Measurements from ENCODE around the gene NKIRAS1. TPM values are rescaled to one million over a fixed set of nuclear protein-coding genes. Genes with fewer than 3 reads are reported as not detected.

The NKIRAS1 gene
- total RNA-seq, 4 donors from 2014 or later = 18.8 to 29.9 (median 25.5) TPM

- no peaks in the 10 kb centered on the region for H3K27me3 ChIP-seq
- 0% methylated on average over 9 of the region's 87 CpGs; no CpG with 5 or more reads in 1 of the 2 donors for WGBS, 2 donors (ENCODE audit: low coverage in 1 of 2)
- H3K4me3 ChIP-seq = peak overlapping the region; percentile 53 to 95
- no peaks in the 10 kb centered on the region for H3K9me3 ChIP-seq
- peaks cover 0 to 59% (median 17%) of the 10 kb centered on the region in 3 donors for H3K4me1 ChIP-seq
- ATAC-seq = peak; percentile 91
- H3K36me3 ChIP-seq = no peaks in the 10 kb centered on the region
- H3K27ac ChIP-seq = peak overlapping the region; percentile 67 to 100 (median 100)
- TF ChIP-seq CTCF (IDR thresholded peaks at IDR 0.05) = peak in 2 of 4 experiments; percentile 15 to 26
- TF ChIP-seq POLR2A (IDR thresholded peaks at IDR 0.05) = peak in 1 of 2 donors; percentile 45
- peak; percentile 71 for TF ChIP-seq POLR2AphosphoS5 (IDR thresholded peaks at IDR 0.05)
- no peak for TF ChIP-seq EP300 (IDR thresholded peaks at IDR 0.05)
These were observed 29.3 kb upstream of the NKIRAS1 start for GRCh38 chr3:23945913-23946687.

DNA sequence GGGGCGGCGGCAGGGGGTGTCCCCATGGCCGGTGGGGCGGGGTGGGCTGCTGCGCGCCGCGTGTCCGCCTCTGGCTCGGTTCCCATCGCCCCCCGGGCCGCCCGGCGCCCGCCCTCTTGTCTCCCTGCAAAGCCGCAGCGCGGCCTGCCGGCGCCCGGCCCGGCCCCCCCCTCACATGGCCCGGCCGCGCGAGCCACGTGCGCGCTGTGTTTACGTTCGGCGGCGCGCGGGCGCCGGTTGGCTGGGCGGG lies 28.8 kb upstream of the NKIRAS1 start:
- H3K9me3 ChIP-seq = no peaks in the 10 kb centered on the region

DNA sequence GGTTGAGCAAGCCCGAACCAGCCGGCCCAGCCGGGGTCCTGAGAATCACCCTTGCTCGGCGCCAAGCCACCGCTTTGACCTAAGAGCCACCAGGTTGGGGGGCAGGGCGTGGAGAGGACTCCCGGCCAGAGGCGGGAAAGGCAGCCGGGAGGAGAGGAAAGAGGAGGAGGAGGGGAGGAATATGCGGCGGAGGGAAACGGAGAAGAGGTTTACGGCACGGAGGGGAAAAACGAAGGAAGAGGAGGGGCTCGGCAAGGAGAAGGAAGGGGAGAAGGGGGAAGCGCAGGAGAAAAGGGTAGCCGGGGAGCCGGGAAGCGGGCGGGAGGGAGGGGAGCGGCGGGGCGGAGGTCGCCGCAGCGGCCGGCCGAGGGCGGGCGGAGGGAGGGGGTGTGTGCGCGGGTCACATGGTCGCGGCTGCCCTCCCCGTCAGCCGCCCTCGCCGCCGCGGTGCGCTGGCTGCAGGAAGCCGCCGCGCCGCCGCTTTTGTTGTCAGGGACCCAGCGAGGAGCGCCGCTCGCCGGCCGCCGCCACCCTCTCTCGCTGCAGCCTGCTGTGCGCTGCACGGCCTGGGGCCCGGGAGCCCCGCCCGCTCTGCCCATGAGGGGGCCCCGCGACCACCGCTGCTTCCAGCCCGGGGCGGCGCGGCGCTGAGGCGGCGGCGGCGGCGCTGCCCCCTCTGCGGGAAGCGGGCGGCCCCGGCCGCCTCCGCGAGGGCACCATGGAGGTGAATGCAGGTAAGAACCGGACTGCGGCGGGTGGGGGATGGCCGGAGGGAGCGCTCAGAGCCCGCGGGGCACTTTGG lies 28.3 kb upstream of the NKIRAS1 start, which contains the start of gene NR1D2:
Gene NR1D2 (plus strand): TSS at position 426 of the 802 bp plus-strand sequence. CDS start 293 bp downstream, at position 719.
- TF ChIP-seq POLR2AphosphoS5 (IDR thresholded peaks at IDR 0.05) (peak; percentile 84), CTCF (IDR thresholded peaks at IDR 0.05) (no peak), POLR2A (IDR thresholded peaks at IDR 0.05) (peak; percentile 91 to 94)
- H3K9me3 ChIP-seq = no peaks in the 10 kb centered on the region
- H3K36me3 ChIP-seq = no peaks in the 10 kb centered on the region
- H3K27me3 ChIP-seq = no peaks in the 10 kb centered on the region
- H3K4me1 ChIP-seq = peaks cover 0 to 48% (median 14%) of the 10 kb centered on the region in 3 donors
- peak within 1 kb of the TSS; percentile 65 to 95 for H3K4me3 ChIP-seq
- ATAC-seq = peak; percentile 73
- peak within 1 kb of the TSS; percentile 90 to 100 (median 100) for H3K27ac ChIP-seq
- WGBS, 2 donors (ENCODE audit: low coverage in 1 of 2) = 0% methylated on average over 9 to 18 of the region's 88 CpGs

More for the DNA sequence above, 28.8 kb upstream of the NKIRAS1 start:
- Histone ChIP-seq H3K27ac (peak overlapping the region; percentile 90 to 100 (median 100)), H3K4me3 (peak overlapping the region; percentile 65 to 95), H3K36me3 (no peaks in the 10 kb centered on the region), H3K4me1 (peaks cover 0 to 54% (median 14%) of the 10 kb centered on the region in 3 donors), H3K27me3 (no peaks in the 10 kb centered on the region)
- no peak for TF ChIP-seq POLR2A (IDR thresholded peaks at IDR 0.05)
- no peak for TF ChIP-seq POLR2AphosphoS5 (IDR thresholded peaks at IDR 0.05)
- no peak for TF ChIP-seq CTCF (IDR thresholded peaks at IDR 0.05)
- no CpG with 5 or more reads among the region's 39 CpGs for WGBS, 2 donors (ENCODE audit: low coverage in 1 of 2)
- no peak for ATAC-seq

DNA sequence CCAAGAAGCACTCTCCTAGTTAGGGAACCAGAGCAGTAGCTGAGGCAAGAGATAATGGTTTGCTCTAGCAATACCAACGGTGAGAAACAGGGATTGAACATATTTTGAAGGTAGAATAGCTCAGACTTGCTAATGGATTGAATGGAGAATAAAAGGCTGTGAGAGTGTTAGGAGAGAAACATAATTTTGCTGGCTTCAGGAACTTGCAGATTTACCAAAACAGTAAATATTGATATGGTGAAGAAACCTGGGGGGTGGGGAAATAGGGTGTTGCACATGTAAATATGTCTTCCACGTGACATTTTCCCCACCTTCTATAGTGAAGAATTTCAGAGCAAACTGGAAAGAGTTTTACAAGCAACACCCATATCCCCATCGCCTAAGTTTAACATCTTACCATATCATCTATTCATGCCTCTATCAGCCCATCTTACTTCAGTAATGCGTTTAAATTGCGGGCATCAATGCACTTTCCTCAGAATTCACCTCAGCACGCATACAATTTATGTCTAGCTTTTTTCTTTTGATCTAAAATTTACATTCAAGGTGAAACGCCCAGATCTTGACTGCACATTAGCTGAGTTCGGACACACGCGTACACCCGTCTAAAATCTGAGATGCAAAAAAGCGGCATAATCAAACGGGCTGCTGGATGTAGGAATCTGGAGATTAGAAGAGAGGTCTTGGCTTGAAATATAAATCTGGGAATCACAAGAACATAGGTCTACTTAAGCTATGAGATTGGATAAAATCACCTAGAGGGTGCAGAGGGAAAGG lies 27.4 kb upstream of the NKIRAS1 start:
- H3K27ac ChIP-seq = peak overlapping the region; percentile 90 to 100 (median 100)

More for the DNA sequence above, 27.4 kb upstream of the NKIRAS1 start:
- Histone ChIP-seq H3K9me3 (no peaks in the 10 kb centered on the region), H3K36me3 (no peaks in the 10 kb centered on the region), H3K4me1 (peaks cover 0 to 40% (median 7%) of the 10 kb centered on the region in 3 donors), H3K4me3 (peak overlapping the region; percentile 65 to 95), H3K27me3 (no peaks in the 10 kb centered on the region)
- ATAC-seq = no peak
- 10 to 17% methylated on average over 13 of the region's 13 CpGs for WGBS, 2 donors (ENCODE audit: low coverage in 1 of 2)
- TF ChIP-seq POLR2A (IDR thresholded peaks at IDR 0.05) (no peak), EP300 (IDR thresholded peaks at IDR 0.05) (no peak), POLR2AphosphoS5 (IDR thresholded peaks at IDR 0.05) (no peak), CTCF (IDR thresholded peaks at IDR 0.05) (no peak)

Data from gastroesophageal sphincter (tissue), 4 donors.